A549 (cell line): ENCODE results near the gene WDR33. TPM values are rescaled to one million over a fixed set of nuclear protein-coding genes. Genes with fewer than 3 reads are reported as not detected.

Experiments used
- ATAC-seq, 2 experiments: fragments of 200-7000 bp in 1 of 2; fragments of >200 bp in 1 of 2; cut with Nextera tagmentation in 1 of 2; cut with Tn5 transposase in 1 of 2; 3 replicates each; pipeline versions ENCODE4 v1.8.0 to v1.9.1; 2018 to 2020; ENCODE audit warnings: mild to moderate bottlenecking in 1 of 2, moderate library complexity in 1 of 2
- CTCF ChIA-PET: fragments of 300-600 bp; sonication (Branson Sonifier 250); formaldehyde crosslinking; extraction: SDS; loops from one replicate; lab custom pipeline; 2021; ENCODE audit warnings: antibody characterized with exemption, inconsistent platforms; lab: Yijun Ruan, JAX
- POLR2A ChIA-PET: fragments of 350-600 bp; formaldehyde crosslinking; extraction: SDS; loops from one replicate; lab custom pipeline; 2021; ENCODE audit warnings: antibody characterized with exemption, inconsistent platforms; lab: Yijun Ruan, JAX
- DNase-seq, 2 experiments: peaks; one replicate each; pipeline versions ENCODE4 v3.0.0 to v3.0.0-alpha.2; 2011 to 2016; ENCODE audit warnings: low read depth in 1 of 2, low spot score in 1 of 2
- FAIRE-seq: peaks from 2 replicates; lab custom pipeline; 2011; peaks lifted over from hg19 to GRCh38; lab: Jason Lieb, UNC
- H3K27ac ChIP-seq, 2 experiments: fragments of >200 bp; sonication (Bioruptor Twin); formaldehyde crosslinking; 3 replicates each; pipeline ENCODE4 v1.5.1; 2016 to 2017
- H3K4me1 ChIP-seq: fragments of >200 bp; sonication (Bioruptor Twin); formaldehyde crosslinking; 3 replicates; pipeline ENCODE4 v1.6.1; 2016
- H3K4me2 ChIP-seq: fragments of >200 bp; sonication (Bioruptor Twin); formaldehyde crosslinking; 3 replicates; pipeline ENCODE4 v1.6.1; 2016
- H3K4me3 ChIP-seq: fragments of >200 bp; sonication (Bioruptor Twin); formaldehyde crosslinking; 3 replicates; pipeline ENCODE4 v1.5.1; 2016
- H3K9me3 ChIP-seq: fragments of >200 bp; sonication (Bioruptor Twin); formaldehyde crosslinking; 3 replicates; pipeline ENCODE4 v1.6.1; 2016
- BHLHE40 ChIP-seq: IDR thresholded peaks from 2 replicates; pipeline ENCODE4 v1.6.1; 2012; ENCODE audit warnings: low read depth, low read length, inconsistent platforms
- CEBPB ChIP-seq, 2 experiments: fragments of >200 bp in 1 of 2; sonication (Bioruptor Twin) in 1 of 2; formaldehyde crosslinking in 1 of 2; IDR thresholded peaks; 2 replicates each; pipeline ENCODE4 v1.6.1; 2012 to 2016
- CTCF ChIP-seq: fragments of >200 bp; sonication (Bioruptor Twin); formaldehyde crosslinking; IDR thresholded peaks from 3 replicates; pipeline ENCODE4 v1.5.1; 2016
- ELK1 ChIP-seq: fragments of 150-350 bp; IDR thresholded peaks from 2 replicates; pipeline ENCODE4 v1.6.1; 2014; ENCODE audit warnings: low read depth, mild to moderate bottlenecking, low read length
- FOSL2 ChIP-seq, 2 experiments: fragments of 450-650 bp in 1 of 2; fragments of >200 bp in 1 of 2; sonication (Bioruptor Twin) in 1 of 2; formaldehyde crosslinking; IDR thresholded peaks; 2 replicates each; pipeline versions ENCODE4 v1.5.0 to v1.6.1; 2016 to 2020; ENCODE audit warnings: mild to moderate bottlenecking in 1 of 2, moderate library complexity in 1 of 2
- FOXS1 ChIP-seq: fragments of 250-450 bp; sonication (Bioruptor Pico); IDR thresholded peaks from 2 replicates; pipeline ENCODE4 v1.5.0; 2020; ENCODE audit warnings: mild to moderate bottlenecking, moderate library complexity
- GATA3 ChIP-seq: IDR thresholded peaks from 2 replicates; pipeline ENCODE4 v1.6.1; 2012; ENCODE audit warnings: borderline replicate concordance
- HOXA7 ChIP-seq: fragments of 250-450 bp; sonication (Bioruptor Pico); IDR thresholded peaks from 2 replicates; pipeline ENCODE4 v1.5.0; 2020; ENCODE audit warnings: mild to moderate bottlenecking, moderate library complexity
- JUN ChIP-seq, 2 experiments: fragments of >200 bp; sonication (Bioruptor Twin); formaldehyde crosslinking; IDR thresholded peaks; 2 replicates in 1 of 2; 3 replicates in 1 of 2; pipeline ENCODE4 v1.6.1; 2016 to 2017
- JUNB ChIP-seq: fragments of >200 bp; sonication (Bioruptor Twin); formaldehyde crosslinking; IDR thresholded peaks from 2 replicates; pipeline ENCODE4 v1.6.1; 2016
- KDM1A ChIP-seq: fragments of 200-600 bp; sonication (generic); IDR thresholded peaks from 2 replicates; pipeline ENCODE4 v1.6.1; 2016; ENCODE audit warnings: low read depth, mild to moderate bottlenecking
- MAX ChIP-seq: IDR thresholded peaks from 2 replicates; pipeline ENCODE4 v1.6.1; 2012
- MYC ChIP-seq: IDR thresholded peaks from 2 replicates; pipeline ENCODE4 v1.6.1; 2012; ENCODE audit warnings: mild to moderate bottlenecking, inconsistent platforms, low read length, improper control_type of control experiment, borderline replicate concordance
- NFE2L2 ChIP-seq: fragments of 150-350 bp; conservative IDR thresholded peaks from 2 replicates; pipeline ENCODE4 v1.6.1; 2014; ENCODE audit warnings: low read length
- NPAS2 ChIP-seq: fragments of 250-450 bp; sonication (Bioruptor Pico); IDR thresholded peaks from 2 replicates; pipeline ENCODE4 v1.8.0; 2022; ENCODE audit warnings: mild to moderate bottlenecking, moderate library complexity, borderline replicate concordance
- NR3C1 ChIP-seq: fragments of >200 bp; sonication (Bioruptor Twin); formaldehyde crosslinking; IDR thresholded peaks from 3 replicates; pipeline ENCODE4 v1.6.1; 2017
- PBX3 ChIP-seq: IDR thresholded peaks from 2 replicates; pipeline ENCODE4 v1.6.1; 2012
- POLR2AphosphoS2 ChIP-seq: conservative IDR thresholded peaks from 2 replicates; pipeline ENCODE4 v1.6.1; 2012; ENCODE audit warnings: low read length, improper control_type of control experiment, inconsistent platforms
- RAD21 ChIP-seq, 2 experiments: fragments of >200 bp in 1 of 2; sonication (Bioruptor Twin) in 1 of 2; formaldehyde crosslinking in 1 of 2; IDR thresholded peaks in 1 of 2; conservative IDR thresholded peaks in 1 of 2; 2 replicates in 1 of 2; 3 replicates in 1 of 2; pipeline ENCODE4 v1.6.1; 2012 to 2018; ENCODE audit warnings: inconsistent platforms in 1 of 2
- RCOR1 ChIP-seq: fragments of 150-350 bp; IDR thresholded peaks from 2 replicates; pipeline ENCODE4 v1.6.1; 2014; ENCODE audit warnings: antibody characterized with exemption, low read length, low read depth
- RFX5 ChIP-seq: fragments of 450-650 bp; IDR thresholded peaks from 2 replicates; pipeline ENCODE4 v1.7.1; 2014; ENCODE audit warnings: antibody characterized with exemption, mild to moderate bottlenecking, moderate library complexity
- SREBF2 ChIP-seq: fragments of 450-650 bp; IDR thresholded peaks from 2 replicates; pipeline ENCODE4 v1.6.1; 2014; ENCODE audit warnings: mild to moderate bottlenecking, moderate library complexity
- ZC3H11A ChIP-seq: fragments of 450-650 bp; IDR thresholded peaks from 2 replicates; pipeline ENCODE4 v1.6.1; 2014; ENCODE audit warnings: antibody characterized with exemption, mild to moderate bottlenecking
- ZFP36 ChIP-seq: fragments of 450-650 bp; IDR thresholded peaks from 2 replicates; pipeline ENCODE4 v1.6.1; 2014; ENCODE audit warnings: borderline replicate concordance; ENCODE audit not compliant: partially characterized antibody
- ZSCAN20 ChIP-seq: fragments of 250-450 bp; sonication (Bioruptor Pico); IDR thresholded peaks from 2 replicates; pipeline ENCODE4 v1.8.0; 2022; ENCODE audit warnings: mild to moderate bottlenecking, moderate library complexity
- WGBS: methylation state at CpG from one replicate; pipeline ENCODE4 v1.1.6; 2017; ENCODE audit errors: missing lambda C conversion rate; 5-methylcytosine and 5-hydroxymethylcytosine counted together
- polyA plus RNA-seq, 4 experiments: library from polyadenylated mRNA; depleted of rRNA in 3 of 4; stranded (reverse); fragments of >200 nt; fragmentation: RNase III in 1 of 4; extraction: RNeasy Plus Mini Kit Qiagen cat#74134 plus additional on column Dnase treatment in 1 of 4; gene quantifications; 2 replicates in 3 of 4; 3 replicates in 1 of 4; pipeline ENCODE4 v1.2.3, GENCODE V29; 2011 to 2017
- TF ChIP-seq, protein P1 (sequence below): fragments of 450-650 bp; IDR thresholded peaks from 2 replicates; pipeline ENCODE4 v1.6.1; 2014; ENCODE audit warnings: antibody characterized with exemption

Gene WDR33
- polyA plus RNA-seq, 2 of the 4 experiments (the other 2 are of a cell fraction): 21.3 to 67.1 TPM

DNA sequence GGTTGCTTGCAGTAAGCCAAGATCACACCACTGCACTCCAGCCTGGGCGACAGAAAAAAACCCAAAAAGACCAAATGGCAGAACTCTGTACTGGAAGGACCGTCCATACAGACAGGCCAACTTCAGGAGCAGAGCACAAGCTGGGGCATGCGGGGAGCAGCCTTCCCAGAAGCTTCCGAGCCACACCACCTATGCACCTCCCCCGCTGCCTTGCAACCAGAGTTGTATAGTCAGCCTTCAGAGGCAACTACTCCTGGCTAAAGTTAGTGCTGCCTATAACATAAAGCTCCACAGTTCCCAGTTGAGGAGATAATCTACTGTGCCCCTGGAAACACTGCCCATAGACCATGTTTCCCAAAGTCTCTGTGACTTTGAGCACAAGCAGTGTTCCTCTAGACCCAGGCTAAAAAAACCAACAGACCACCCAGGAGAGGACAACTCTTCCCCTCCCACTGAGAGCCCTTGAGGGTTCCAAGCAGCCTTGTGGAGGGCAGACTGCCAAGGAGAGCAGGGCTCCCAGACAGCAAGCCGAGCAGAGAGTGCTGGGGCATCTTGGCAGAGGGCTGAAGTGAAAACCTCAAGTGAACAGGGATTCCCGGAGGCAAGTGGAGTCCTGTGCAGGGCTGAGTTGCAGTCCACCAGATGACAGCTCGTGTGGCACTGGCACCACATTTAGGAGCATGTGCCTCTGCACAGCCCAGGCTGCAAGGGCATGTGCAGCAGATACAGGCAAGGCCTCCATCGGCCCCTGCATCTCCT lies 102.9 kb downstream of the WDR33 start (continued):
- TF ChIP-seq SREBF2: no peak
- TF ChIP-seq, all 56 proteins: peak for 0

DNA sequence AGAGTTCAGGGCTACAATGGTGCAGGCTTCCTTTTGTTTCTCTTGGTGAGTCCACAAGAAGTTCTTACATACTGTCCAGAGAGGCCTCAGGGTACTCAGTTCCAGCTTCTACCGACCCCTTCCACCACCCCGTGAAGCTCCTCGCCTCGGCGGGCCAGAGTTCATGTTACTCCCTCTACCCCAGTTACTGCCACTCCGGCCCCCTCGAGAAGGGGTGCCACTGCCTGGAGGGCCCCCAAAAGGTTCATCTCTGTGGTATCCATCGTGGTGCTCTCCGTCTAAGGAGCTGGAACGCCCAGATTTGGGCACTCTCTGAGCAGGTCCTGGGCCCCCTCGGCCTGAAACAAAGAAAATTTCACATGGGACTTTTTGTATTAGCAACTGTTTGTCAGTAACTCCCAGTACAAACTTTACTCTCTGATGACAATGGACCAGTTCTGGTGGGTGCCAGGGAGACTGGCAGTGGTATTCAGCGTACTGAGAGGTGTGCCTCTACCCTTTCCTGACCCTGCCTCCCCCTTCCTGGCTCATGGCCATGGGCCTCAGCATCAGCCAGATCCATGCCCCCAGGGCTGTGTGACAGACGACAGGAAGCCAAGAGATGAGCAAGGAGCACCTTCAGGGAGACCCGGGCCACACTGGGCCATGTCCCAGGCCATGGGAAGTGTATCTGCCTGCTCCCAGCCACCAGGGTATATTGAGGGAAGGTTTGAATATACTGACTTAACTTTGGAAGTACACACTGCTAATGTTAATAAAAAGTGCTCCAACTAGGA lies 104.6 kb downstream of the WDR33 start:
- ChIA-PET POLR2A (interaction anchor here (0.6 kb wide), 1 partner anchor 467 kb away, joined by 4 read pairs; no protein-coding TSS in a partner anchor), CTCF (interaction anchor here (3.3 kb wide), 1 partner anchor 10 kb away, joined by 13 read pairs; no protein-coding TSS in a partner anchor)
- DNase-seq (no peak), ATAC-seq (no peak), FAIRE-seq (no peak)
- H3K4me1 ChIP-seq: peaks cover 17% of the 10 kb centered on the region
- WGBS: 80% methylated on average over 13 of the region's 14 CpGs
- no peak overlapping the region for H3K4me2 ChIP-seq
- TF ChIP-seq FOSL2 (IDR thresholded peaks at IDR 0.05): no peak
- TF ChIP-seq FOSL2 (CRISPR knock-in tag; IDR thresholded peaks at IDR 0.05): no peak
- TF ChIP-seq, protein P1, sequence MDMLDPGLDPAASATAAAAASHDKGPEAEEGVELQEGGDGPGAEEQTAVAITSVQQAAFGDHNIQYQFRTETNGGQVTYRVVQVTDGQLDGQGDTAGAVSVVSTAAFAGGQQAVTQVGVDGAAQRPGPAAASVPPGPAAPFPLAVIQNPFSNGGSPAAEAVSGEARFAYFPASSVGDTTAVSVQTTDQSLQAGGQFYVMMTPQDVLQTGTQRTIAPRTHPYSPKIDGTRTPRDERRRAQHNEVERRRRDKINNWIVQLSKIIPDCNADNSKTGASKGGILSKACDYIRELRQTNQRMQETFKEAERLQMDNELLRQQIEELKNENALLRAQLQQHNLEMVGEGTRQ: no peak
- no peak for TF ChIP-seq NFE2L2
- no peak for TF ChIP-seq JUN (IDR thresholded peaks at IDR 0.05)
- TF ChIP-seq POLR2AphosphoS2: no peak
- TF ChIP-seq RAD21 (conservative IDR thresholded peaks at IDR 0.05 in 1 of 2, IDR thresholded peaks at IDR 0.05 in 1 of 2): no peak
- TF ChIP-seq GATA3: no peak
- no peak for TF ChIP-seq NR3C1
- TF ChIP-seq CEBPB (IDR thresholded peaks at IDR 0.05): no peak
- no peak for TF ChIP-seq CTCF
- no peak for TF ChIP-seq BHLHE40
- no peak for TF ChIP-seq MYC
- no peak for TF ChIP-seq KDM1A
- no peak for TF ChIP-seq ZC3H11A
- no peak for TF ChIP-seq RFX5
- no peak for TF ChIP-seq JUNB
- TF ChIP-seq HOXA7 (CRISPR knock-in tag): no peak
- TF ChIP-seq NPAS2: no peak
- 0 out of 6 replicates have a peak overlapping the region, but pooled peaks of 1 of the 2 experiments have one; percentile 16 for H3K27ac ChIP-seq
- no peak overlapping the region for H3K4me3 ChIP-seq
- no peaks in the 10 kb centered on the region for H3K9me3 ChIP-seq

DNA sequence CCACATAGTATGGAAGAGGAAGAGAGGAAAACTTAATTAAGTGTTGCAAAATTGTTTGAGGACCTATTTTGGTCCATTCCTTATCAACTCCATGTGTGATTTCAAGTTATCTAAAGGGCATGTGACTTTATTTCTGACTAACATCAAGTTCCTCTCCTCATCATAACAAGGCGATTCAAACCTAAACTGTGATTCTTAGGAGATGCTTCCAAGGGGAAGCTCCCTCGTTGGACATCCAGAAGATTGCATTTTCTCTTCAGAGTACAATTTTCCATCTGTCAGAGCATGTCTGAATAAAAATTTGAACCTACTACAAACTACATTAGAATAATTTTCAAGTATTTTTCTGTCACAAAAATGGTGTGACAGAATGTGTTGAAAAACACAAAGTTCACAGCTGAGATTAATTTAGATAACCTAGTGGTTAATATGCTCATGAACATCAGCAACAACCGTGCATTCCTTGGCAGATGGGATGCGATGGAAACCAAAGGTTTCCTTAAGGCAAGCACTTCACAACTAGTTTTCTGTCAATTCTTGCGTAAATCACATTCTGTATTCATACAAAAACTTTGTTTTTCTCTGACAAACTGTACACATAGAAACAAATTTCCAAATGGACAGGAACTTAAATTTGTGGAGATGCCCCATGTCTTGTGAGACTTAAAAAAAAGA lies 105.4 kb downstream of the WDR33 start:
- H3K9me3 ChIP-seq: no peaks in the 10 kb centered on the region
- no peak for ATAC-seq
- no peak for FAIRE-seq
- POLR2A ChIA-PET: no interaction called here
- H3K4me3 ChIP-seq: no peak overlapping the region
- H3K27ac ChIP-seq: no peak overlapping the region
- TF ChIP-seq ELK1 (no peak), FOSL2 (IDR thresholded peaks at IDR 0.05) (no peak), FOSL2 (CRISPR knock-in tag; IDR thresholded peaks at IDR 0.05) (no peak), FOXS1 (CRISPR knock-in tag) (no peak), ZFP36 (no peak), RCOR1 (no peak), KDM1A (no peak), ZSCAN20 (CRISPR knock-in tag) (no peak), MAX (no peak), PBX3 (no peak), MYC (no peak)
- no peak overlapping the region for H3K4me2 ChIP-seq
- no peak for DNase-seq
- H3K4me1 ChIP-seq: peaks cover 21% of the 10 kb centered on the region
- WGBS: 87% methylated on average over 5 of the region's 5 CpGs
- CTCF ChIA-PET: interaction anchor here (1.6 to 3.3 kb wide), 2 partner anchors 8 to 9 kb away, joined by 4 to 13 read pairs; no protein-coding TSS in a partner anchor
